Calu3 (cell line): ENCODE data around the gene MYOF. TPM values are rescaled to one million over a fixed set of nuclear protein-coding genes. Genes with fewer than 3 reads are reported as not detected.
"Not testable (repeated sequence)": the region's sequence is repeated elsewhere in the genome, so short reads cannot be mapped to it uniquely, and the experiment has no call there.

Experiments used
- BruUV-seq: library from RNA; stranded (reverse); fragments of 400-500 nt; replicated peaks from 2 replicates; lab custom pipeline; 2021; lab: Mats Ljungman, UMichigan
- CTCF ChIA-PET: fragments of 300-600 bp; sonication (Branson Sonifier 250); formaldehyde crosslinking; loops from one replicate; lab custom pipeline; 2022; ENCODE audit warnings: antibody characterized with exemption; lab: Charles Lee
- DNase-seq: peaks from one replicate; pipeline ENCODE4 v3.0.0; 2022
- H3K27ac Mint-ChIP-seq: one replicate; pipeline ENCODE4 v1.8.0; 2022; ENCODE audit warnings: mixed read lengths; ENCODE audit not compliant: unreplicated experiment
- H3K27me3 Mint-ChIP-seq: one replicate; pipeline ENCODE4 v1.8.0; 2022; ENCODE audit warnings: mixed read lengths; ENCODE audit not compliant: unreplicated experiment
- H3K36me3 Mint-ChIP-seq: one replicate; pipeline ENCODE4 v1.8.0; 2022; ENCODE audit warnings: mild to moderate bottlenecking, moderate library complexity, mixed read lengths; ENCODE audit not compliant: insufficient read depth, unreplicated experiment
- H3K4me1 Mint-ChIP-seq: one replicate; pipeline ENCODE4 v1.8.0; 2022; ENCODE audit warnings: mild to moderate bottlenecking, low read depth, mixed read lengths; ENCODE audit not compliant: unreplicated experiment
- H3K4me3 Mint-ChIP-seq: one replicate; pipeline ENCODE4 v1.8.0; 2022; ENCODE audit warnings: mild to moderate bottlenecking, low read depth, moderate library complexity, mixed read lengths; ENCODE audit not compliant: unreplicated experiment
- H3K9me3 Mint-ChIP-seq: one replicate; pipeline ENCODE4 v1.8.0; 2022; ENCODE audit warnings: low read depth, mixed read lengths; ENCODE audit not compliant: unreplicated experiment
- CTCF ChIP-seq: fragments of 200-600 bp; IDR thresholded peaks from one replicate; pipeline ENCODE4 v1.8.0; 2022; ENCODE audit warnings: antibody characterized with exemption; ENCODE audit not compliant: unreplicated experiment
- intact Hi-C: fragments of 100-400 bp; cut with micrococcal nuclease; formaldehyde crosslinking; loops from one replicate; pipeline ENCODE4 v1.10.0; 2022; ENCODE audit not compliant: unreplicated experiment
- total RNA-seq: library from RNA; stranded (reverse); gene quantifications from 2 replicates; pipeline ENCODE4 v1.2.3, GENCODE V29; 2022

The MYOF gene
- total RNA-seq, 1 experiment from 2014 or later: 474 TPM

GRCh38 chr10:93468461-93469213, 13.5 kb downstream of the MYOF start:
- no TSS peak for BruUV-seq
- no peaks in the 10 kb centered on the region for H3K27me3 Mint-ChIP-seq
- no peaks in the 10 kb centered on the region for H3K9me3 Mint-ChIP-seq
- peaks cover 83% of the 10 kb centered on the region for H3K36me3 Mint-ChIP-seq
- TF ChIP-seq CTCF: no peak
- H3K4me3 Mint-ChIP-seq: peak overlapping the region; percentile 43
- no peak for DNase-seq
- peak overlapping the region; percentile 97 for H3K27ac Mint-ChIP-seq
- CTCF ChIA-PET: interaction anchor here (0.7 kb wide), 1 partner anchor 86 kb away, joined by 3 read pairs; no protein-coding TSS in a partner anchor
- intact Hi-C loops: no loop called here
- H3K4me1 Mint-ChIP-seq: peaks cover 54% of the 10 kb centered on the region

DNA sequence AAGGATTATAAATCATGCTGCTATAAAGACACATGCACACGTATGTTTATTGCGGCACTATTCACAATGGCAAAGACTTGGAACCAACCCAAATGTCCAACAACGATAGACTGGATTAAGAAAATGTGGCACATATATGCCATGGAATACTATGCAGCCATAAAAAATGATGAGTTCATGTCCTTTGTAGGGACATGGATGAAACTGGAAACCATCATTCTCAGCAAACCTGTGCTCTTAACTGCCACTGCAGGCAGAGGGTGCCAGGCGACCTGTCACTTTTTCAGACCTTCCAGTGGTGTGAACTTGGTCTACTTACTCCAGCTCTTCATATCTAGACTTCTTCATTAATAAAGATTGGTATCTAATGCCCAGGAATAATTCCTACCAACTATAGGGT, 14.5 kb downstream of the MYOF start:
- intact Hi-C loops, BruUV-seq, H3K27me3 Mint-ChIP-seq, H3K4me3 Mint-ChIP-seq, H3K9me3 Mint-ChIP-seq, CTCF ChIA-PET, DNase-seq, H3K27ac Mint-ChIP-seq: not testable (repeated sequence)
- Mint-ChIP-seq H3K36me3 (peaks cover 84% of the 10 kb centered on the region), H3K4me1 (peaks cover 52% of the 10 kb centered on the region)

DNA sequence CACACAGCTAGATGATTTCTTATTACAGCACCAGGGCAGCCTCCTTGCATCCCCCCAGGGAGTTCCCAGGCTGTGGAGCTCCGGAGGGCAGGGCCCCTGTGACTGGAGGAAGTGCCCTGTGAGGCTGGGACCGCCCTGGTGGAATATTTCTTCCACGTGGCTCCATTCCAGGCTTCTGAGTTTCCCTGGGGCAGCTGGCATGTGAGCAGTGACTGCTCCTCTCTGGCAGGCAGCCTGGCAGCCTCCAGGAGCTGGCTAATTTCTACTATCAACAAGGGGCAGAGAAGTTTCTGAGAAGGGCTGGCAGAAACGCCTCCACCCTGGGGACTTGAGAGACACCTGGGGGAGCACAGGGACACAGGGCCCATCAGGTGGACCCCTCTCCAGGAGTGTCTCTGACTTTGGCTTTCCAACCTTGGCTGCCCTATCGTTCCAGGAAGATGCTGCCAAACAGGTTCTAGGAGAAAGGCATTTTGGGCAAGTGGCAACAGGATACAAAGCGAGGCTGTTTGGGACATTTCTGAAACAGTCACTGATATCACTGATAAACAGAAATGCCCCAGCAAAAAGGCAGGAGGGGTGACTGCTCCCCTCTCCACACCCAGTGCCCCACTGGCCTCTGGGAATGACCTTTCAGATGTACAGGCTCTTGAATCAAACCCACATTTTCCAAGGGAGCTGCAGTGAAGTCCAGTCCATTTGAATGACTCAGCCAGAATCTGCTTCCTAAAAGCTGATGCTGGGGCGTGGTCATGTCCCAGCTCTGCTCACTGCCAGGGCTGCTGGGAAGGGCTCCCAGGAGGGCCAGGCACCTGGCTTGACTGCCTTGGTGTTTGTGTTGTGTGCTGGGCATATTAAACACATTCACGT, 16.1 kb downstream of the MYOF start:
- Mint-ChIP-seq H3K36me3 (peaks cover 85% of the 10 kb centered on the region), H3K4me3 (peak overlapping the region; percentile 54), H3K9me3 (no peaks in the 10 kb centered on the region), H3K27me3 (no peaks in the 10 kb centered on the region), H3K4me1 (peaks cover 51% of the 10 kb centered on the region), H3K27ac (peak overlapping the region; percentile 97)
- CTCF ChIA-PET: interaction anchor here (1.1 to 1.6 kb wide), 3 partner anchors 10 to 25 kb away, joined by 5 to 12 read pairs (median 5); partner anchors contain the start of gene MYOF
- DNase-seq: peak; percentile 87
- no peak for TF ChIP-seq CTCF
- intact Hi-C loops: no loop called here
- TSS peak; percentile 87 for BruUV-seq

- peaks cover 48% of the 10 kb centered on the region for H3K4me1 Mint-ChIP-seq
- CTCF ChIA-PET: interaction anchor here (0.7 to 1.6 kb wide), 3 partner anchors 8 to 17 kb away, joined by 3 to 12 read pairs (median 5); partner anchors contain the start of gene MYOF
- no peak for DNase-seq
- no peaks in the 10 kb centered on the region for H3K27me3 Mint-ChIP-seq
- H3K4me3 Mint-ChIP-seq: peak overlapping the region; percentile 54
- H3K9me3 Mint-ChIP-seq: no peaks in the 10 kb centered on the region
- no TSS peak for BruUV-seq
- H3K36me3 Mint-ChIP-seq: peaks cover 88% of the 10 kb centered on the region
- peak overlapping the region; percentile 97 for H3K27ac Mint-ChIP-seq
- no peak for TF ChIP-seq CTCF
- intact Hi-C loops: no loop called here
Measured at GRCh38 chr10:93464776-93465388, 17.3 kb downstream of the MYOF start.
